Stimulated activated naive CD8-positive, alpha-beta T cell treated with anti-CD3 and anti-CD28 coated beads, Interleukin-15, Interleukin-2, amounts not matched to agents 100 U/mL and 50 U/mL, for 24 hours (primary cell): ENCODE results near the gene C4A.
"Not testable (repeated sequence)": the region's sequence is repeated elsewhere in the genome, so short reads cannot be mapped to it uniquely, and the experiment has no call there.

ENCODE experiments used
- ATAC-seq: fragments of 150-1000 bp; cut with Tn5 transposase; one replicate; pipeline ENCODE4 v1.10.0; 2021
- DNase-seq: peaks from one replicate; pipeline ENCODE4 v3.0.0; 2021

C4A gene

DNA sequence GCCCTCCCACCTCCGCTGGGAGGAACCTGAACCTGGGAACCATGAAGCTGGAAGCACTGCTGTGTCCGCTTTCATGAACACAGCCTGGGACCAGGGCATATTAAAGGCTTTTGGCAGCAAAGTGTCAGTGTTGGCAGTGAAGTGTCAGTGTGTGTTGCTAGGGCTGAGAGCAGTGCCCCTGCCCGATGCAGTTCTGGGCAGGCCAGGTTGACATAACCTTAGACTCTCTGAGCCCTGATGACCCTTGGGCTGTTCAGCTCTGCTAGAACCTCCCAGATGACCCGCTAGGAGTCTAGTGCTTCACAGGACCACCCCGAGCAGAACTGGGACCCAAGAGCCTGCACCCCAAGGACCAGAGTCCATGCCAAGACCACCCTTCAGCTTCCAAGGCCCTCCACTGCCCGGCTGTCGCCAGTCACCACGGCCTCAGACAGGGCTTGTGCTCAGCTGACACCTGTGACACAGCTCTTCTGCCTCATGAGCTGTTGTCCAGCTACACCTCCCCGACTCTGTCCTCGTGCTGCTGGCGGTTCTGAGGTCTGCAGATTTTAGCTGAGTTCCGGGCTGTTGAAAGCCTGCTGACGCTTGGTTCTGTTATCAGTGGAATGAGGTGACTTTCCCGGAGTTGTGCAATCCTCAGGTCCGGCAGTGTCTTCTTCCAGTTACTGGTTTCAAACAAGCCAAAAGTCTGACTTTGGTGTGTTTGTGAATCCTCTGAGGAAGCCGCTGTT is 53.6 kb downstream of the C4A start:
- not testable (repeated sequence) for ATAC-seq, DNase-seq

DNA sequence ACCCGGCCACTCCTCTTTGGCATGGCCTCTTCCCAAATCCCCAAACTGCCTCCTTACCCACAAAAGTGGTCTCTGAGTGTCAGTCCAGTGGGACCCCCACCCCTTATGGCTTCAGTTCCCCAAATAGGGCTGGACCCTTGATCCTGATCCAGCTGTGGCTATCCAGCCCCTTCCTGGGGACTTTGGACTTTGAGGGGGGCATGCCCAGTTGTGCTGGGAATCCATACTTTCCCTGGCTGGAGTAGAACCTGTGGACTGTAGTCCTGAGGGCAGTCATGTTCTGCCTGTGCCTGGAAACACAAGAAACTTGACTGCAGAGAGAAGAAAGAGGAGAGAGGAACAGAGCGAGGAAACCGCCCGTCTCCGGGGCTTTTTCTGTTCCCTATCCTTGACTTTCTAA is 55.3 kb downstream of the C4A start:
- not testable (repeated sequence) for DNase-seq, ATAC-seq

DNA sequence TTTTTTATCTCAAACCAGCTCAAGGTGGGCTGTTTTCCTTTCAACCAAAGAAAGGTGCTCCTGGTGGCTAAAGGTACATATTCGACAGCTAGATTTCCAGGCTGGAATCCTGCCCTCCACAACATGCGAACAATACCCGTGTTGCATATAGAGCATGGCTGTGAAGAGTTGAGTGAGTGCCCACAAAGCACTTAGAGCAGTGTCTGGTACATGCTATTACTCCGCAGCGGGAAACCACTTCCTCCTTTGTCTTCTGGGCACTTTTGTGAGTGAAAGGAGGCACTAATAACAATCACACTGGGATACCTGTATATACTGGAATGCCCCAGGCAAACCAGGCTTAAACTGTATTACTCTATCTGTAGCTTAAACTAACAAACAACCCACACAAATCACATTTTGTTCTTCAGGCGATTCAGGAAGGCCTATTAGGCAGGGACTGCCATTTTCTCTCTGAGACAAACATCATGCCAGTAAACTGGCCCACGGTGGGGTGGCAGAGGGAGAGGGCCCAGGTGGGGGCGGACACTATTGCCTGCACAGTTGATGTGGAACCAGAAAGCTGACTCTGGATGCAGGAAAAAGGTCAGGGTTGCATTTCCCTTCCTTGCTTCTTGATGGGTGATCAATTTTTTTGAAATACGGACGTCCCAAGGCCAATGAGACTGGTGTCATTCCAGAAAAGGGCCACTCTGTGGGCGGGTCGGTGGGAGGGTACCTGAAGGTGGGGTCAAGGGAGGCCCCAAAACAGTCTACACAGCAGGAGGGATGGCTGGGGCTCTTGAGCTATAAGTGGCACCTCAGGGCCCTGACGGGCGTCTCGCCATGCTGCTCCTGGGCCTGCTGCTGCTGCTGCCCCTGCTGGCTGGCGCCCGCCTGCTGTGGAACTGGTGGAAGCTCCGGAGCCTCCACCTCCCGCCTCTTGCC is 56.0 kb downstream of the C4A start, which contains the start of gene CYP21A2:
TSS of gene CYP21A2 (plus strand) at position 818 of the 927 bp plus-strand sequence. CDS start at position 826, 8 bp downstream.
- DNase-seq = not testable (repeated sequence)
- ATAC-seq = peak; percentile 38

- not testable (repeated sequence) for DNase-seq, ATAC-seq
Measured at GRCh38 chr6:32038878-32039277, 57.0 kb downstream of the C4A start.

GRCh38 chr6:32039321-32040274 is 57.7 kb downstream of the C4A start:
- DNase-seq, ATAC-seq: not testable (repeated sequence)

DNA sequence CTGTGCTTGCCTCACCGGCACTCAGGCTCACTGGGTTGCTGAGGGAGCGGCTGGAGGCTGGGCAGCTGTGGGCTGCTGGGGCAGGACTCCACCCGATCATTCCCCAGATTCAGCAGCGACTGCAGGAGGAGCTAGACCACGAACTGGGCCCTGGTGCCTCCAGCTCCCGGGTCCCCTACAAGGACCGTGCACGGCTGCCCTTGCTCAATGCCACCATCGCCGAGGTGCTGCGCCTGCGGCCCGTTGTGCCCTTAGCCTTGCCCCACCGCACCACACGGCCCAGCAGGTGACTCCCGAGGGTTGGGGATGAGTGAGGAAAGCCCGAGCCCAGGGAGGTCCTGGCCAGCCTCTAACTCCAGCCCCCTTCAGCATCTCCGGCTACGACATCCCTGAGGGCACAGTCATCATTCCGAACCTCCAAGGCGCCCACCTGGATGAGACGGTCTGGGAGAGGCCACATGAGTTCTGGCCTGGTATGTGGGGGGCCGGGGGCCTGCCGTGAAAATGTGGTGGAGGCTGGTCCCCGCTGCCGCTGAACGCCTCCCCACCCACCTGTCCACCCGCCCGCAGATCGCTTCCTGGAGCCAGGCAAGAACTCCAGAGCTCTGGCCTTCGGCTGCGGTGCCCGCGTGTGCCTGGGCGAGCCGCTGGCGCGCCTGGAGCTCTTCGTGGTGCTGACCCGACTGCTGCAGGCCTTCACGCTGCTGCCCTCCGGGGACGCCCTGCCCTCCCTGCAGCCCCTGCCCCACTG is 58.6 kb downstream of the C4A start:
- DNase-seq, ATAC-seq: not testable (repeated sequence)

DNA sequence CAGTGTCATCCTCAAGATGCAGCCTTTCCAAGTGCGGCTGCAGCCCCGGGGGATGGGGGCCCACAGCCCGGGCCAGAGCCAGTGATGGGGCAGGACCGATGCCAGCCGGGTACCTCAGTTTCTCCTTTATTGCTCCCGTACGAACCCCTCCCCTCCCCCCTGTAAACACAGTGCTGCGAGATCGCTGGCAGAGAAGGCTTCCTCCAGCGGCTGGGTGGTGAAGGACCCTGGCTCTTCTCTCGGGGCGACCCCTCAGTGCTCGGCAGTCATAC is 59.1 kb downstream of the C4A start:
- not testable (repeated sequence) for DNase-seq, ATAC-seq

DNA sequence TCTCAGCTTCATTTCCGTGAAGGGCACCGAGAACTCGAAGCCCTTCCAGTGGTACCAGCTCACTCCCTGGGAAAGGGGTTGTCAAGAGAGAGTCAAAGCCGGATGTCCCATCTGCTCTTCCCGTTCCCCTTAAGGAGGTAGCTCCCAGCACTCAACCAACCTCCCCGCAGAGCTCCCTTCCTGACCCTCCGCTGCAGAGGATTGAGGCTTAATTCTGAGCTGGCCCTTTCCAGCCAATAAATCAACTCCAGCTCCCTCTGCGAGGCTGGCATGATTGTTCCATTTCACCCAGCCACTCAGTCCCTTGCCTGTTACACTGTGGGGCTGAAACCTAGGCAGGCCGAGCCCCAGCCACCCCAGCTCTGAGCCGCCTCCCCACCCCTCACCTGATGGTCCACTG is 59.5 kb downstream of the C4A start:
- ATAC-seq, DNase-seq: not testable (repeated sequence)

DNA sequence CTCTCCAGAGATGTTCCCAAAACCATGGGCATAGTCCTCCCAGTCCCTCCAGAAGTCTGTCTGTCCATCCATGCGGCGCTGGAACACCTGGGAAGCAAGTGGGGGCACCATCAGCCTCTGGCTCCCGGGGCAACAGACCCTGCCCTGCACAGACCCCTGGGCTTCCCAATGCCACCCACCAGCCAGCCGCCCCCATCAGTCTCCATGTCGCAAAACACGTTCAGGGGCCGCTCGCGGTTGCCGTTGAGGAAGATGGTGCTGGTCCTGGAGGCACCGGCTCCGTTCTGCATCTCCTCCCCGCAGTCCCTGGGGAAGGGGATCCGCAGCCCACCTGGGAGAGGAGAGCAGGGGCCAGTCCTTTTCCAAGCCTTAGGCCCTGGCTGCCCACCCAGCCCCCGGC is 60.4 kb downstream of the C4A start:
- not testable (repeated sequence) for DNase-seq

DNA sequence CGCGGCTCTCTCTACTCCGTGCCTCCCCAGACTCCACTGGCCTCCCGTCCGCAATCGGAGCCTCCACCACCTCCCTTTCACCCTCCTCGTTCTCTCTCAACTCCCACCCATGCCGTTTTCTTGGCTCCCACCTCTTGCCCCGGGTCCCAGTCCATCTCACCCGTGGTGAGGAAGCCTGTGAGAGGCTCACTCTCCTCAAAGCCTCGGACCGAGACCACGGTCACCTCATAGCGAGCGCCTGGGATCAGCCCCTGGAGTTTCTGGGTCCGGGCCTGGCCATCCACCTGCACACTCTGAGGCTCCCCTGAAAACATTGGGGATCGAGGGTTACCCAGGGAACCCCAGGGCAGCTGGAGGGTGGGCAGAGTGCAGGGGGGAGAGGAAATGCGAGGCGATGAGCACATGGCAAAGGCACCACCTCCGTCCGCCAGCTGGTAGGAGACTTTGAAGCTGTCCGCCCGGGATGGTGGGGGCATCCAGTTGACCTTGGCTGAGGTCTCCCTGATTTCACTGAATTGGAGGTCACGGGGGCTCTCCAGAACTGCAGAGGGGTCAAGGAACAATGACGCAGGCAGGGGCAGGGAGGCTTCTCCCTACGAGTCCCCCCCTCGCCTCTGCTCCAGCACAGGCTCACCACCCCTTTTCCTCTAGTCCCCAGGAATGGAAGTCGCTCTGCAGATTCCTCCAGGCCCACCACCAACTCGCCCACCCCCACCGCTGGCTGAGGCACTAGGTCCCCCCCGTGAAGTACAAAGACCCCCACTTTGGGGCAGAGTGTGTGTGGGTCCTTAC is 61.9 kb downstream of the C4A start:
- DNase-seq, ATAC-seq: not testable (repeated sequence)

More for the DNA sequence above, 60.4 kb downstream of the C4A start:
- not testable (repeated sequence) for ATAC-seq

DNA sequence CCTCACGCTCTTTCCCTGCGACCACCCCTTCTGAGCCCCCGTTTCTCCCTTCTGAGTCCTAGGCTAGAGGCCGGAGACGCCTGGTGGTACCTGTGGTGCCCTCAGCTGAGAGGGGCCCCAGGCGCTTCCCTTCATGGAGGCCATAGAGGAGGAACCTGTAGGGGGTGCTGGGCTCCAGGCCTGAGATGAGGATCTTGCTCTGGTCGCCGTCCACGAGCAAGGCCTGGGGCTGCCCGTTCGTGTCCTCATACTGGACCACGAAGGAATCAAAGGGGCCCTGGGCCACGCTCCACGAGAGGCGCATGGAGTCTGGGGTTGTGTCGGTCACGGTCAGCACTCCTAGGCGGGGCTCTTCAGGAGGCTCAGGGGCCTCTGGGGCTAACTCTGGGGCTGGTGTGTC is 63.1 kb downstream of the C4A start:
- not testable (repeated sequence) for DNase-seq
- peak; percentile 8 for ATAC-seq

DNA sequence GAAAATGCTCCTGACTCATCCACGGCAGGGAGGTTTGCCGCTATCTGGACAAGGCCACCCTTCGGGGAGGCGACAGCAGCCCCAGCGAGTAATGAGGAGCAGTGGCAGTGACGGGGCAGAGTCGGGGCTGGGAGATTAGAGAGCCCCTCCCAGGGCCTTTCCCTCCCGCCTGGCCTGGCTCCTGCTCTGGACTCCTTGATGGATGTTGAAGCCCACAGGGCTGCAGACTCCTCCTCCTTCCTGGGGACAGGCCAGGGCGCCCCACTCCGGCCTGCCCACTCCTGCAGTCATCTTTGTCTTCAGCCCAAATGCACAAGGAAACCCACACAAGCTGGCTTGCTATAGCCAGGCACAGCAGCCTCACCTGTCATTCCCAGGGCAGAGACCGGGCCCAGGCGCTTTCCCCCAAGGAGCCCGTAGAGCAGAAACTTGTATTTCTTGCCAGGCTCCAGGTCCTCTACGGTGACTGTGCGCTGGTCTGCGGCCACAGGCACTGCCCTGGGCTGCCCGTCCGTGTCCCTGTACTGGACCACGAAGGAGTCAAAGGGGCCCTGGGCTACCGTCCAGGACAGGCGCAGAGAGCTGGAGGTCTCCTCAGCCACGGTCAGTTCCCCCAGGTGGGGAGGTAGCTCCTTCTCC is 64.1 kb downstream of the C4A start:
- DNase-seq (no peak), ATAC-seq (no peak)

DNA sequence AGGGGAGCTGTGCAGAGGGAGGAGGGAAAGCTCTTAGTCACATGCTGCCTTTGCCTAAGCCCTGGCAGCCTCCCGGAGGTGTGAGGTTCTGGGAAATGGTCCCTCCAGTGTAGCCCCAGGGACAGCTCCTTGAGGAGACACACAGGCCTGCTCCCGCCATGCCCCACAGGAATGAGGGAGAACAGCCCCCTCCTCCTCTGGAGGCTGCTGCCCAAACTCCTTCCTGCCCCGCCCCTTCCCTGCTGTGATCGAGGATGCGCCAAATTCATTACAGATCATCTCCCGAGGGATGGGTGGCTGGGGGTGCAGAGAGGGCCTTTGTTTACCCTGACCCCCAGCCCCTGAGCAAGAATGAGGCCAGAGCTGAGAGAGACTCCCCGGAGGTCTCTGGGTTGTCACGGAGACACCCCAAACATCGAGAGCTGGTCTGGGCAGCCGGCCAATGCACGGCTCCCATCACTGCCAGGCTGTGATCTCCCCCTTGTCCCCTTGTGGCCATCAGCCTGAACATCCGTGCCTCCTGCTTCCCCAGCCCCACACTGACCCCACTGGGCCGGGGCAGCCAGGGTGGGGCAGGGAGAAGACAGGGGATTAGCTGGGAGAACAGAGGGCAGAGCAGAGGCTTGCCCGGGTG is 64.7 kb downstream of the C4A start:
- DNase-seq (no peak), ATAC-seq (no peak)

- DNase-seq = no peak
- no peak for ATAC-seq
Measured at GRCh38 chr6:32047084-32047478, 65.2 kb downstream of the C4A start.

DNA sequence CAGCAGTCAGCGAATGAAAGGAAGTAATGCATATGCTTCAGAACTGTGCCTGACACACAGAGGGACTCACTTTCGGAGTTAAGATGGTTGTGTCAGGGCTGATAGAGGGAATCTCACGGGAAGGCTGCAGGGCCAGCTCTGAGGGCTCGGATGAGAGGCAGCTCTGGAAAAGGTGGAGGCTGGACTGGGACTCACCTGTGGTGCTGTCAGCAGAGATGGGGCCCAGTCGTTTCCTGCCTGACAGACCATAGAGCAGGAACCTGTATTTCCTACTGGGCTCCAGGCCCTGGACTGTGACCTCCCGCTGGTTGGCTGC is 65.6 kb downstream of the C4A start:
- DNase-seq (no peak), ATAC-seq (no peak)

GRCh38 chr6:32047855-32048766 is 66.3 kb downstream of the C4A start:
- peak; percentile 68 for ATAC-seq

DNA sequence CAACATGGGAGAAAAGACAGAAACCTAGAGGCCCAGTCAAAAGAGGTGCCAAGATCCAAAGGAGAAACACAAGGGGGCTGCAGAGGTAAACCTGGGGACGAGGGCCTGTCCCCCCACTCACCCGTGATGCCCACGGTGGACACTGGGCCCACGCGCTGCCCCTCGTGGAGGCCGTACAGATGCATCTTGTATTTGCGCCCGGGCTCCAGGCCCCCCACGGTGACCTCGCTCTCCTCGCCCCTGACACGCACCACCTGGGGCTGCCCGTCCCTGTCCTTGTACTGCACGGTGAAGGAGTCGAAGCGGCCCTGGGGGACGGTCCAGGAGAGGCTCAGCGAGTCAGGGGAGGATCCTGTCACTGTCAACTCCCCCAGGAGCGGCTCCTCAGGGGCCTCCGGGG is 67.3 kb downstream of the C4A start:
- ATAC-seq, DNase-seq: not testable (repeated sequence)

More at GRCh38 chr6:32047855-32048766, 66.3 kb downstream of the C4A start:
- DNase-seq = peak; percentile 80

DNA sequence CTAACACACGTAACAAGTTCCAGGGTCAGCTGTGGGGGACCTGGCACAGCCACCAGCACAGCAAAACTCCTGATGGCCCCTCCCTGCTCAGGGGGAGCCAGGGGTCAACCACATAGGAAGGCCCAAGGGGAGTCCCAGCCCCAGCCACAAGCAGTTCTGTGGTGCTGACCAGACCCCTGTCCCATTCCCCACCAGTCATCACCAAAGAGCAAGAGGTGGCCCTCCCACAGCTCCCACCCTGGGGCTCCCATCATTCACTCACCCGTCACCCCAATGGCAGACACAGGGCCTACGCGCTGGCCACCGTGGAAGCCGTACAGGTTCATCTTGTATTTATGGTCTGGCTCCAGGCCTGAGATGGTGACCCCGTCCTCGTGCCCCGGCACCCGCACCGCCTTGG is 67.9 kb downstream of the C4A start:
- DNase-seq, ATAC-seq: not testable (repeated sequence)
